ENCODE data around the gene FGD5.

The FGD5 gene

DNA sequence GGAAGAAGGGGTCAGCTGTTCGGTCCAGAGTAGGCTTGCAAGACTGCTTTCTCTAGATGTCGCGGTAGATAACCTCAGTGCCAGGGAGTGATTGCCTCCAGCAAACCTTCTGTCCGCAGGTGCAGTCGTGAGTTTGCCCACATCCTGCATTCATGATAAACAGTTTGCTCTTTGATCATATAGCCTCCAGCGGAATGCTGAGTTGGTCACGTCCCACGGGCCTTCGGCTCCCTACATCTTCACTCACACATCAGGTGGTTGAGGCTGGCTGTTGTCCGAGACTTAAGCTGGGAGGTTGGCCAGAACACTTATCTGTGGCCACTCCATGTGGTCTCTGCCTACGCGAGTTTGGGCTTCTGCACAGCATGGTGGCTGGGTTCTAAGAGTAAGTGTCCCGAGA is 66.5 kb downstream of the FGD5 start:
- DNase-seq (ENCODE audit: low read depth in 2 of 2): no peak
- TF ChIP-seq, protein P1, sequence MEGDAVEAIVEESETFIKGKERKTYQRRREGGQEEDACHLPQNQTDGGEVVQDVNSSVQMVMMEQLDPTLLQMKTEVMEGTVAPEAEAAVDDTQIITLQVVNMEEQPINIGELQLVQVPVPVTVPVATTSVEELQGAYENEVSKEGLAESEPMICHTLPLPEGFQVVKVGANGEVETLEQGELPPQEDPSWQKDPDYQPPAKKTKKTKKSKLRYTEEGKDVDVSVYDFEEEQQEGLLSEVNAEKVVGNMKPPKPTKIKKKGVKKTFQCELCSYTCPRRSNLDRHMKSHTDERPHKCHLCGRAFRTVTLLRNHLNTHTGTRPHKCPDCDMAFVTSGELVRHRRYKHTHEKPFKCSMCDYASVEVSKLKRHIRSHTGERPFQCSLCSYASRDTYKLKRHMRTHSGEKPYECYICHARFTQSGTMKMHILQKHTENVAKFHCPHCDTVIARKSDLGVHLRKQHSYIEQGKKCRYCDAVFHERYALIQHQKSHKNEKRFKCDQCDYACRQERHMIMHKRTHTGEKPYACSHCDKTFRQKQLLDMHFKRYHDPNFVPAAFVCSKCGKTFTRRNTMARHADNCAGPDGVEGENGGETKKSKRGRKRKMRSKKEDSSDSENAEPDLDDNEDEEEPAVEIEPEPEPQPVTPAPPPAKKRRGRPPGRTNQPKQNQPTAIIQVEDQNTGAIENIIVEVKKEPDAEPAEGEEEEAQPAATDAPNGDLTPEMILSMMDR (IDR thresholded peaks at IDR 0.05; ENCODE audit: low read depth, low read length): no peak
- H3K4me3 ChIP-seq (replicated peaks in 1 of 2; ENCODE audit: low read depth in 2 of 2, low read length in 2 of 2): no peak overlapping the region

DNA sequence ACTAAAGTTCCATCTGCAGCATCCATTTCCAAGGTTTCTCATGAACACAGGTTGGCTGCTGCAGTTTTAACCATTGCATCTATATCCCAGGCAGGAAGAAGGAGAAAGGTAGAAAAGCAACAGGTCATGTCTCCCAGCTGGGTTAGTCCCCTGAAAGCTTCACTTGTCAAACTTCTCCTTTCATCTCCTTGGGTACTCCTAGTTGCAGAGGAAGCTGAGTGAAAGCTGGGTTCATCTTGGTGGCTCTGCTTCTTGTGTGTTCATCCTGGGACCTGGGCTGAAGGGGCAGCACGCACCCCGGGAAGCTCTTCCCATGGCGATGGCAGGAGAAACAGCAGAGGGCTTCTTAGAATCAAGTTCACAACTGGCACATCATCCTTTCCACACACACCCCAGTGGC is 67.3 kb downstream of the FGD5 start:
- H3K4me3 ChIP-seq (replicated peaks in 1 of 2; ENCODE audit: low read depth in 2 of 2, low read length in 2 of 2): no peak overlapping the region
- TF ChIP-seq, protein P1 (IDR thresholded peaks at IDR 0.05; ENCODE audit: low read depth, low read length): no peak
- no peak for DNase-seq (ENCODE audit: low read depth in 2 of 2)

DNA sequence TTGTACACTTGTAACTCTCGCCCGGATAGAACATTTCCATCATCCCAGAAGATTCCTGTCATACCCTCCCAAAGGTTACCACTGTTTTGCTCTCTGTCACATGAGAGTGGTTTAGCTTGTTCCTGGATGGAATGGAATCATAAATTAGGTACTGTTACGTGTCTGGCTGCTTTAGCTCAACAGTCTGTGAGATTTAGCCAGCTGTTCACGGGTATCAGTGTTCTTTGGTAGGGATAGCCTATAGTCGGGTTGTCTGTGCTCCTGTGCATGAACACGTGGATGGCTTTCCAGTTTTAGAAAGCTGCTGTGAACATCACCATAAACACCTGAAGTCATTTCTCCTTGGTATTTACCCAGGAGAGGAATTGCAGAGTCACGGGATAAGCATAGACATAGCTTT is 70.4 kb downstream of the FGD5 start:
- no peak for DNase-seq (ENCODE audit: low read depth in 2 of 2)
- no peak overlapping the region for H3K4me3 ChIP-seq (replicated peaks in 1 of 2; ENCODE audit: low read depth in 2 of 2, low read length in 2 of 2)
- TF ChIP-seq, protein P1 (IDR thresholded peaks at IDR 0.05; ENCODE audit: low read depth, low read length): no peak

DNA sequence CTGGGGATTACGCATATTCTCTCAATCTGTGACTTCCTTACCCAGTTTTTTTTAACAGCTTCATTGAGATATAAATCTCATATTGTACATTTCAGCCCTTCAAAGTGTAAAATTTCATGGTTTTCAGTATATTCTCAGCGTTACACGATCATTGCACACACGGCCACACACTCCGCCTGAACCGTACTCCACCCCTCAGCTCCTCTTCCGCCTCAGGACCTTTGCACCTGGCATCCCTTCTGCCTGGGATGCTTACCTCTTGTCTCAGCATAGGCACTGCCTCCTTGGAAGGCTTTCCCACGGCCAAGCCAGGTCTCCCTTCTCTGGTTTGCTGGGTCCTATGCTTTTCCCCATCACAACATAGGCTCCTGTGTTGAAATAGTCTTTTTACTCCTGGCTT is 71.2 kb downstream of the FGD5 start:
- no peak for DNase-seq (ENCODE audit: low read depth in 2 of 2)
- TF ChIP-seq, protein P1 (IDR thresholded peaks at IDR 0.05; ENCODE audit: low read depth, low read length): no peak
- no peak overlapping the region for H3K4me3 ChIP-seq (replicated peaks in 1 of 2; ENCODE audit: low read depth in 2 of 2, low read length in 2 of 2)

GRCh38 chr3:14890476-14890875 is 71.7 kb downstream of the FGD5 start:
- H3K4me3 ChIP-seq (replicated peaks in 1 of 2; ENCODE audit: low read depth in 2 of 2, low read length in 2 of 2): no peak overlapping the region
- DNase-seq (ENCODE audit: low read depth in 2 of 2): no peak
- TF ChIP-seq, protein P1 (IDR thresholded peaks at IDR 0.05; ENCODE audit: low read depth, low read length): no peak

DNA sequence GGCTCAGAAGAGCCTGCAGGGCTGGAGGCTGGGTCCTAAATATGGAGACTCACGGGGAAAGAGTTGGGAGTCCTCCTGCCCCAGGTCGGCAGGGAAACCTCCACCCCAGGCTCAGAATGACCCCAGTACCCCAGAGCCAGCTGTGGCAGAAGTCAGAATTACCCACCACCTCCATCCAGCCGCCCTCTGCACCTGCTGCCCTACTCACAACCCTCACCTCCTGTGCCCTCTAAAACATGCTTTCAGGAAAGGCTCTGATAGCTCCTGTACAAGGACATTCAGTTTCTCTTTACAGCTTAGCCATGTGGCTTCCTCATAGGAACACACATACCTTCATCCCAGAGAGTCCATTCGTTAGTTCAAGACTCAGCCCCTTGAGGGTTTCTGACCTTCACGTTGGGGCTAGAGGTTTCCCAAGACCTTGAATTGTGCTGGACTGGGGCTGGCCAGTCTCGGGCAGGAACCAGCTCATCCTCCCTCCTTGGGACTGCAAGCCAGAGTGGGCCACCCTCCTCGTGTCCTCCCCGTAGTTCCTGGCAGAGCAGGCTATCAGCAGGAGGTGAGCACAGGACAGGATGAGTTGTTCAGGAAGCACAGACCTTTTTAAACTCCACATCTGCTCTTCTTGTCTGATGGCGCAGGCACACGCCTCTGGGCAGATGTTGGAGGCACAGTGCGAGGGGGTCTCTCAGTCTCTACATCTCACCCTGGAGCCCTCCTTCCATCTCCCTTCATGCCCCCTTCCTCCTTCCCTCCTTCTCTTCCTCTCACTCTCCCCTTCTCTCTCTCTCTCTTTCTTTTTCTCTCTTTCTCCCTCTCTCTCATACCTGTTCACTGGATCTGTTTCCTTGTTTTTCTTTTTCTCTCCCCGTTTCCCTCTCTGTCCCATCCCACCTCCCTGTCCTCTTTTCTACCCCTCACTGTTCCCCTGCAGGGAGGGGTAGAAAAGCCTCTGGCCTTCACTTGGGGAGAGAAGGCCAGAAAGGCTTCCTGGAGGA is 72.7 kb downstream of the FGD5 start:
- no peak for DNase-seq (ENCODE audit: low read depth in 2 of 2)
- TF ChIP-seq, protein P1 (IDR thresholded peaks at IDR 0.05; ENCODE audit: low read depth, low read length): no peak
- no peak overlapping the region for H3K4me3 ChIP-seq (replicated peaks in 1 of 2; ENCODE audit: low read depth in 2 of 2, low read length in 2 of 2)
